Measurements from ENCODE around the gene NAIF1. TPM values are rescaled to one million over a fixed set of nuclear protein-coding genes. Genes with fewer than 3 reads are reported as not detected.
A peak's percentile ranks its signal among the peaks of the same experiment; 100 is the strongest.

NAIF1 gene
- total and polyA plus RNA-seq, 7 donors, result 5.5 to 11.0 (median 8.4) TPM

DNA sequence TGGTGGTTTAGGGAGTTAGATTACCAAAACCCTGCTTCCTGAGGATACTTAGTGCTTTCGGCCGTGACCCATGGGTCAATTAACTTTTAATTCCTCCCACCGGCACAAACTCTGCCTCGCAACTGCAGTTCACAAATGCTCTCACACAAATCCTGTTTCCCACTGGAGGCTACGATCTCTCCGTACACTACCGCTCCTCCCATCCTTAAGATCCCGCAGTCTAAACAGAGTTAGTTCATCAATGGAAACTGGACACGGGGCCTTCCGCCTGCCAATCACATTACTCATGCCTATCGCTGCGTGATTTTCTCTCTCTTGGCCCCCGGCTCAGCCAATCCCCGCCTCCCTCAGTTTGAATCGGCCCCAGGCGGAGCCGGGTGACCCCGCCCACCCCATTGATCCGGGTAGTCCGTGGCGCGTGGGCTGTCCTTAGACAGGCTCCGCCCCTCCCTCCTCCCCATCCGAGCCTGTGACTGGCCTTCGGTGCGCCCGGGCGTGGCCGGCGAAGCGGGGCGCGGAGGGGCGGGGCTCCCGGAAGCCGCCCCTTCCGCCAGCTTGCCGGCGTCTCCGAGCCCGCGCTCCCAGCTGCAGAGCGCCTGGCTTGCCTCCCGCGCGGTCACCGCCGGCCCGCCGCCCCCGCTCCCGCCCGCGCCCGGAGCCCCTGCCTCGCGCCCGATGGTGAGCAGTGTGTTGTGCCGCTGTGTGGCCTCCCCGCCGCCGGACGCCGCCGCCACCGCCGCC, 695 bp upstream of the NAIF1 start, which contains the start of gene SLC25A25:
Gene SLC25A25 (plus strand): TSS at position 588 of the 741 bp plus-strand sequence. CDS start 88 bp downstream, at position 676.
- peak; percentile 100 for DNase-seq
- WGBS, 2 donors, result 0% methylated on average over 67 of the region's 67 CpGs
- peak within 1 kb of the TSS; percentile 75 to 93 (median 90) for H3K4me3 ChIP-seq
- intact Hi-C loops (cut with DNase I), result no loop called here
- H3K36me3 ChIP-seq, result peaks cover 0 to 9% (median 1%) of the 10 kb centered on the region in 4 donors
- TF ChIP-seq CTCF (IDR thresholded peaks at IDR 0.05) (no peak), POLR2AphosphoS5 (IDR thresholded peaks at IDR 0.05) (peak; percentile 40 to 83 (median 64))
- no peaks in the 10 kb centered on the region for H3K9me3 ChIP-seq
- peaks cover 0 to 64% (median 53%) of the 10 kb centered on the region in 4 donors for H3K4me1 ChIP-seq
- no peaks in the 10 kb centered on the region for H3K27me3 ChIP-seq
- H3K27ac ChIP-seq, result peak within 1 kb of the TSS; percentile 96 to 100 (median 98)

GRCh38 chr9:128065907-128066712, 1.0 kb downstream of the NAIF1 start:
- Histone ChIP-seq H3K27me3 (no peaks in the 10 kb centered on the region), H3K4me1 (peaks cover 0 to 53% (median 36%) of the 10 kb centered on the region in 4 donors), H3K36me3 (peaks cover 0 to 24% (median 3%) of the 10 kb centered on the region in 4 donors), H3K4me3 (peak overlapping the region; percentile 24 to 92 (median 58)), H3K27ac (peak overlapping the region; percentile 96 to 100 (median 98)), H3K9me3 (no peaks in the 10 kb centered on the region)
- WGBS, 2 donors, result 94 to 95% methylated on average over 18 of the region's 18 CpGs
- TF ChIP-seq EP300 (IDR thresholded peaks at IDR 0.05) (no peak), CTCF (IDR thresholded peaks at IDR 0.05) (no peak), POLR2A (IDR thresholded peaks at IDR 0.05) (no peak), POLR2AphosphoS5 (IDR thresholded peaks at IDR 0.05) (no peak)
- DNase-seq, result peak; percentile 76
- intact Hi-C loops (cut with DNase I), result no loop called here

- peaks cover 0 to 30% (median 23%) of the 10 kb centered on the region in 4 donors for H3K4me1 ChIP-seq
- intact Hi-C loops (cut with DNase I), result no loop called here
- TF ChIP-seq POLR2A (IDR thresholded peaks at IDR 0.05) (no peak), EP300 (IDR thresholded peaks at IDR 0.05) (no peak)
- H3K9me3 ChIP-seq, result no peaks in the 10 kb centered on the region
- DNase-seq, result no peak
- H3K36me3 ChIP-seq, result peaks cover 0 to 24% (median 3%) of the 10 kb centered on the region in 4 donors
- no peak overlapping the region for H3K27ac ChIP-seq
- 90 to 95% methylated on average over 28 of the region's 28 CpGs for WGBS, 2 donors
- H3K4me3 ChIP-seq, result no peak overlapping the region
- H3K27me3 ChIP-seq, result no peaks in the 10 kb centered on the region
Measured at GRCh38 chr9:128062846-128063831, 4.0 kb downstream of the NAIF1 start.

DNA sequence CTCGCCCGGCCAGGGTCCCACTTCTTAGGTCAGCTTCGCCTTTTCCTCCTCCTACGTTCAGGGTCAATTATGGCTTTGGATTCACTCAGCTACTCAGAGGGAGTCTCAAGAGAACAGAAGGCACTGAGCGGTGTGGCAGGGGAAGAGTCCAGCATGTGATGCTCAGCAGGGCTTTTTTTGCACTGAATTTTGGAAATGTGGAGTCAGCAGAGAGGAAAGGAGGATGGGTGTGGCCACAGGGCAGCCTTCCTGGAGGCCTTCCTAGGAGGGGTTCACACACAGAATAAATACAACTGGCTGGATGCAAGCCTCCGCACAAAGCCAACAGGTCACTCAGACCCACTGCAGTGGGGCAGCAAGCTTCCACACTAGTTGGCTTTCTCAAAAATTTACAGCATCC, 4.8 kb downstream of the NAIF1 start:
- WGBS, 2 donors, result 74 to 78% methylated on average over 6 of the region's 6 CpGs
- TF ChIP-seq POLR2AphosphoS5 (IDR thresholded peaks at IDR 0.05) (no peak), POLR2A (IDR thresholded peaks at IDR 0.05) (no peak), CTCF (IDR thresholded peaks at IDR 0.05) (no peak), EP300 (IDR thresholded peaks at IDR 0.05) (no peak)

More for the DNA sequence above, 4.8 kb downstream of the NAIF1 start:
- Histone ChIP-seq H3K9me3 (no peaks in the 10 kb centered on the region), H3K27ac (no peak overlapping the region), H3K36me3 (peaks cover 0 to 24% (median 3%) of the 10 kb centered on the region in 4 donors), H3K27me3 (no peaks in the 10 kb centered on the region), H3K4me1 (peaks cover 0 to 33% (median 25%) of the 10 kb centered on the region in 4 donors), H3K4me3 (no peak overlapping the region)
- DNase-seq, result no peak
- intact Hi-C loops (cut with DNase I), result no loop called here

Data from sigmoid colon (tissue), 7 donors.